ENCODE data around the gene TRIM17.

The TRIM17 gene

GRCh38 chr1:228370941-228371740 is 45.5 kb downstream of the TRIM17 start:
- Histone ChIP-seq H3K4me1 (ENCODE audit: control insufficient read depth, insufficient read depth, low read length) (peaks cover 12% of the 10 kb centered on the region), H3K4me3 (ENCODE audit: low read length in 2 of 2) (no peak overlapping the region), H3K9ac (ENCODE audit: low read length in 2 of 2) (no peak overlapping the region), H3K27ac (ENCODE audit: low read length) (no peak overlapping the region), H3K9me3 (ENCODE audit: control insufficient read depth in 2 of 2, low read length in 2 of 2) (no peaks in the 10 kb centered on the region), H3K27me3 (ENCODE audit: control insufficient read depth in 1 of 2, insufficient read depth in 2 of 2, low read length in 2 of 2) (peaks cover 6 to 12% of the 10 kb centered on the region in 2 donors), H3K36me3 (ENCODE audit: control insufficient read depth in 2 of 2, insufficient read depth in 2 of 2, low read length in 2 of 2) (no peaks in the 10 kb centered on the region)

GRCh38 chr1:228370439-228370940 is 46.2 kb downstream of the TRIM17 start:
- H3K9ac ChIP-seq (ENCODE audit: low read length in 2 of 2): no peak overlapping the region
- peaks cover 11% of the 10 kb centered on the region for H3K4me1 ChIP-seq (ENCODE audit: control insufficient read depth, insufficient read depth, low read length)
- no peaks in the 10 kb centered on the region for H3K36me3 ChIP-seq (ENCODE audit: control insufficient read depth in 2 of 2, insufficient read depth in 2 of 2, low read length in 2 of 2)
- H3K4me3 ChIP-seq (ENCODE audit: low read length in 2 of 2): no peak overlapping the region
- no peaks in the 10 kb centered on the region for H3K9me3 ChIP-seq (ENCODE audit: control insufficient read depth in 2 of 2, low read length in 2 of 2)
- peaks cover 6 to 13% of the 10 kb centered on the region in 2 donors for H3K27me3 ChIP-seq (ENCODE audit: control insufficient read depth in 1 of 2, insufficient read depth in 2 of 2, low read length in 2 of 2)
- H3K27ac ChIP-seq (ENCODE audit: low read length): no peak overlapping the region

- Histone ChIP-seq H3K27ac (ENCODE audit: low read length) (no peak overlapping the region), H3K4me1 (ENCODE audit: control insufficient read depth, insufficient read depth, low read length) (peaks cover 5% of the 10 kb centered on the region), H3K9me3 (ENCODE audit: control insufficient read depth in 2 of 2, low read length in 2 of 2) (no peaks in the 10 kb centered on the region), H3K27me3 (ENCODE audit: control insufficient read depth in 1 of 2, insufficient read depth in 2 of 2, low read length in 2 of 2) (peaks cover 6 to 15% of the 10 kb centered on the region in 2 donors), H3K36me3 (ENCODE audit: control insufficient read depth in 2 of 2, insufficient read depth in 2 of 2, low read length in 2 of 2) (no peaks in the 10 kb centered on the region), H3K9ac (ENCODE audit: low read length in 2 of 2) (no peak overlapping the region), H3K4me3 (ENCODE audit: low read length in 2 of 2) (no peak overlapping the region)
Measured at GRCh38 chr1:228369608-228370438, 46.8 kb downstream of the TRIM17 start.

GRCh38 chr1:228368801-228369607 is 47.7 kb downstream of the TRIM17 start:
- Histone ChIP-seq H3K9me3 (ENCODE audit: control insufficient read depth in 2 of 2, low read length in 2 of 2) (no peaks in the 10 kb centered on the region), H3K27ac (ENCODE audit: low read length) (no peak overlapping the region), H3K4me3 (ENCODE audit: low read length in 2 of 2) (no peak overlapping the region), H3K27me3 (ENCODE audit: control insufficient read depth in 1 of 2, insufficient read depth in 2 of 2, low read length in 2 of 2) (peaks cover 6 to 16% of the 10 kb centered on the region in 2 donors), H3K9ac (ENCODE audit: low read length in 2 of 2) (no peak overlapping the region), H3K4me1 (ENCODE audit: control insufficient read depth, insufficient read depth, low read length) (no peaks in the 10 kb centered on the region), H3K36me3 (ENCODE audit: control insufficient read depth in 2 of 2, insufficient read depth in 2 of 2, low read length in 2 of 2) (no peaks in the 10 kb centered on the region)

- H3K36me3 ChIP-seq (ENCODE audit: control insufficient read depth in 2 of 2, insufficient read depth in 2 of 2, low read length in 2 of 2): no peaks in the 10 kb centered on the region
- H3K4me3 ChIP-seq (ENCODE audit: low read length in 2 of 2): no peak overlapping the region
- H3K27ac ChIP-seq (ENCODE audit: low read length): no peak overlapping the region
- no peak overlapping the region for H3K9ac ChIP-seq (ENCODE audit: low read length in 2 of 2)
- no peaks in the 10 kb centered on the region for H3K9me3 ChIP-seq (ENCODE audit: control insufficient read depth in 2 of 2, low read length in 2 of 2)
- peaks cover 6 to 18% of the 10 kb centered on the region in 2 donors for H3K27me3 ChIP-seq (ENCODE audit: control insufficient read depth in 1 of 2, insufficient read depth in 2 of 2, low read length in 2 of 2)
- no peaks in the 10 kb centered on the region for H3K4me1 ChIP-seq (ENCODE audit: control insufficient read depth, insufficient read depth, low read length)
Measured at GRCh38 chr1:228367798-228368791, 48.6 kb downstream of the TRIM17 start.

GRCh38 chr1:228366866-228367741 is 49.6 kb downstream of the TRIM17 start:
- no peak overlapping the region for H3K9ac ChIP-seq (ENCODE audit: low read length in 2 of 2)
- no peaks in the 10 kb centered on the region for H3K4me1 ChIP-seq (ENCODE audit: control insufficient read depth, insufficient read depth, low read length)
- no peak overlapping the region for H3K4me3 ChIP-seq (ENCODE audit: low read length in 2 of 2)
- H3K27ac ChIP-seq (ENCODE audit: low read length): no peak overlapping the region
- peaks cover 6 to 18% of the 10 kb centered on the region in 2 donors for H3K27me3 ChIP-seq (ENCODE audit: control insufficient read depth in 1 of 2, insufficient read depth in 2 of 2, low read length in 2 of 2)
- no peaks in the 10 kb centered on the region for H3K36me3 ChIP-seq (ENCODE audit: control insufficient read depth in 2 of 2, insufficient read depth in 2 of 2, low read length in 2 of 2)
- no peaks in the 10 kb centered on the region for H3K9me3 ChIP-seq (ENCODE audit: control insufficient read depth in 2 of 2, low read length in 2 of 2)

GRCh38 chr1:228366062-228366865 is 50.4 kb downstream of the TRIM17 start:
- Histone ChIP-seq H3K4me1 (ENCODE audit: control insufficient read depth, insufficient read depth, low read length) (no peaks in the 10 kb centered on the region), H3K27me3 (ENCODE audit: control insufficient read depth in 1 of 2, insufficient read depth in 2 of 2, low read length in 2 of 2) (peaks cover 6 to 18% of the 10 kb centered on the region in 2 donors)

GRCh38 chr1:228365271-228366061 is 51.2 kb downstream of the TRIM17 start:
- H3K9ac ChIP-seq (ENCODE audit: low read length in 2 of 2): no peak overlapping the region
- no peak overlapping the region for H3K27ac ChIP-seq (ENCODE audit: low read length)
- no peak overlapping the region for H3K4me3 ChIP-seq (ENCODE audit: low read length in 2 of 2)
- H3K4me1 ChIP-seq (ENCODE audit: control insufficient read depth, insufficient read depth, low read length): no peaks in the 10 kb centered on the region
- no peaks in the 10 kb centered on the region for H3K9me3 ChIP-seq (ENCODE audit: control insufficient read depth in 2 of 2, low read length in 2 of 2)
- peaks cover 6 to 18% of the 10 kb centered on the region in 2 donors for H3K27me3 ChIP-seq (ENCODE audit: control insufficient read depth in 1 of 2, insufficient read depth in 2 of 2, low read length in 2 of 2)
- H3K36me3 ChIP-seq (ENCODE audit: control insufficient read depth in 2 of 2, insufficient read depth in 2 of 2, low read length in 2 of 2): no peaks in the 10 kb centered on the region

More at GRCh38 chr1:228366062-228366865, 50.4 kb downstream of the TRIM17 start:
- H3K27ac ChIP-seq (ENCODE audit: low read length): no peak overlapping the region
- no peaks in the 10 kb centered on the region for H3K36me3 ChIP-seq (ENCODE audit: control insufficient read depth in 2 of 2, insufficient read depth in 2 of 2, low read length in 2 of 2)
- no peak overlapping the region for H3K4me3 ChIP-seq (ENCODE audit: low read length in 2 of 2)
- no peak overlapping the region for H3K9ac ChIP-seq (ENCODE audit: low read length in 2 of 2)
- no peaks in the 10 kb centered on the region for H3K9me3 ChIP-seq (ENCODE audit: control insufficient read depth in 2 of 2, low read length in 2 of 2)
